ENCODE measurements around the gene C11orf71. TPM values are rescaled to one million over a fixed set of nuclear protein-coding genes. Genes with fewer than 3 reads are reported as not detected.

Gene C11orf71
- total RNA-seq, 1 experiment from 2014 or later, result 6.2 TPM

DNA sequence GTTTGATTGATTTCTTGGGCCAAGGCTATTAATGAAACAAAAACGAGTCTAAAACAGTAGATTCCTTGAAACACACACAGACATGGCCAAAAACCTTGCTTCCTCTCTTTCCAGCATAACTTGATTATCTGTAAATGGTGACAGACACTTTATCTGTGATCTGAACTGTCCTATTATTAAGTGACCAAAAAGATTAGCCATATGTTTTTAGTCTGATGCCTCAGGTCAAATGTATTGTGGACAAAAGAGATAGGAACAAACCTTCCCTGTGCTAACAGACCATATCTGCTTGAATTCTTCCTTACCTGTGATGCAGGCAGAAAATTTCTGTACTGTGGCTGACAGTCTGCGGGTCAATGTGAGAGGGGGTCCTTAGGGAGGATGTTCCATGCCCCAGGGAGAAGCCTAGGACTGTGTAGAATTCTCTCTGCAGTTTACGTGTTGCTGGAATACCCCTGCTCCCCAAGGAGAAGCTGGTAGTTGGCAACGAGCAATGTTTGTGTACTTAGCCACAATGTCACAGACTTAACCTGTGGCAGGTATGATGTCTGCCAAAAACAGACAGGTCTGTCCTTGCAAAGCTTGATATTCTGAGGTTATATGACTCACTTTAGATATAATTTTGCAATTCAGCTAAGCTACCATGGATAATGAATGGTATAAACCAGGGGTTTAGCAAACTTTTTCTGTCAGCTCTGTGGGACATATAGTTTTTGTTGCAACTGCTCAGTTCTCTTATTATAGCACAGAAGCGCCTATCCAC lies 31.2 kb downstream of the C11orf71 start:
- Histone ChIP-seq H3K9me3 (ENCODE audit: control insufficient read depth, insufficient read depth, low read depth, low read length) (no peaks in the 10 kb centered on the region), H3K27me3 (ENCODE audit: control insufficient read depth, insufficient read depth, low read length) (peaks cover 32% of the 10 kb centered on the region), H3K4me1 (ENCODE audit: control insufficient read depth, insufficient read depth, low read length) (no peaks in the 10 kb centered on the region), H3K4me3 (ENCODE audit: low read depth in 2 of 2, low read length in 2 of 2) (no peak overlapping the region), H3K27ac (ENCODE audit: low read length) (no peak overlapping the region), H3K36me3 (ENCODE audit: control insufficient read depth, insufficient read depth, low read length) (no peaks in the 10 kb centered on the region)
- ATAC-seq (no peak), DNase-seq (ENCODE audit: low read depth, low spot score) (no peak)
- ChIA-PET POLR2A (interaction anchor here (0.6 kb wide), 1 partner anchor 33 kb away, joined by 14 read pairs; no protein-coding TSS in a partner anchor), CTCF (no interaction called here)
- in situ Hi-C loops (cut with HindIII; ENCODE audit: low pct_unique_long_range_greater_than_20kb, low sequenced_read_pairs) (no loop called here), intact Hi-C loops (cut with micrococcal nuclease; ENCODE audit: unreplicated experiment) (no loop called here)
- no TSS peak for BruUV-seq (replicated peaks)
- TF ChIP-seq, protein P1, sequence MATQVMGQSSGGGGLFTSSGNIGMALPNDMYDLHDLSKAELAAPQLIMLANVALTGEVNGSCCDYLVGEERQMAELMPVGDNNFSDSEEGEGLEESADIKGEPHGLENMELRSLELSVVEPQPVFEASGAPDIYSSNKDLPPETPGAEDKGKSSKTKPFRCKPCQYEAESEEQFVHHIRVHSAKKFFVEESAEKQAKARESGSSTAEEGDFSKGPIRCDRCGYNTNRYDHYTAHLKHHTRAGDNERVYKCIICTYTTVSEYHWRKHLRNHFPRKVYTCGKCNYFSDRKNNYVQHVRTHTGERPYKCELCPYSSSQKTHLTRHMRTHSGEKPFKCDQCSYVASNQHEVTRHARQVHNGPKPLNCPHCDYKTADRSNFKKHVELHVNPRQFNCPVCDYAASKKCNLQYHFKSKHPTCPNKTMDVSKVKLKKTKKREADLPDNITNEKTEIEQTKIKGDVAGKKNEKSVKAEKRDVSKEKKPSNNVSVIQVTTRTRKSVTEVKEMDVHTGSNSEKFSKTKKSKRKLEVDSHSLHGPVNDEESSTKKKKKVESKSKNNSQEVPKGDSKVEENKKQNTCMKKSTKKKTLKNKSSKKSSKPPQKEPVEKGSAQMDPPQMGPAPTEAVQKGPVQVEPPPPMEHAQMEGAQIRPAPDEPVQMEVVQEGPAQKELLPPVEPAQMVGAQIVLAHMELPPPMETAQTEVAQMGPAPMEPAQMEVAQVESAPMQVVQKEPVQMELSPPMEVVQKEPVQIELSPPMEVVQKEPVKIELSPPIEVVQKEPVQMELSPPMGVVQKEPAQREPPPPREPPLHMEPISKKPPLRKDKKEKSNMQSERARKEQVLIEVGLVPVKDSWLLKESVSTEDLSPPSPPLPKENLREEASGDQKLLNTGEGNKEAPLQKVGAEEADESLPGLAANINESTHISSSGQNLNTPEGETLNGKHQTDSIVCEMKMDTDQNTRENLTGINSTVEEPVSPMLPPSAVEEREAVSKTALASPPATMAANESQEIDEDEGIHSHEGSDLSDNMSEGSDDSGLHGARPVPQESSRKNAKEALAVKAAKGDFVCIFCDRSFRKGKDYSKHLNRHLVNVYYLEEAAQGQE (IDR thresholded peaks at IDR 0.05; ENCODE audit: insufficient read depth in 1 of 2, low read depth in 2 of 2, low read length in 1 of 2), result no peak

DNA sequence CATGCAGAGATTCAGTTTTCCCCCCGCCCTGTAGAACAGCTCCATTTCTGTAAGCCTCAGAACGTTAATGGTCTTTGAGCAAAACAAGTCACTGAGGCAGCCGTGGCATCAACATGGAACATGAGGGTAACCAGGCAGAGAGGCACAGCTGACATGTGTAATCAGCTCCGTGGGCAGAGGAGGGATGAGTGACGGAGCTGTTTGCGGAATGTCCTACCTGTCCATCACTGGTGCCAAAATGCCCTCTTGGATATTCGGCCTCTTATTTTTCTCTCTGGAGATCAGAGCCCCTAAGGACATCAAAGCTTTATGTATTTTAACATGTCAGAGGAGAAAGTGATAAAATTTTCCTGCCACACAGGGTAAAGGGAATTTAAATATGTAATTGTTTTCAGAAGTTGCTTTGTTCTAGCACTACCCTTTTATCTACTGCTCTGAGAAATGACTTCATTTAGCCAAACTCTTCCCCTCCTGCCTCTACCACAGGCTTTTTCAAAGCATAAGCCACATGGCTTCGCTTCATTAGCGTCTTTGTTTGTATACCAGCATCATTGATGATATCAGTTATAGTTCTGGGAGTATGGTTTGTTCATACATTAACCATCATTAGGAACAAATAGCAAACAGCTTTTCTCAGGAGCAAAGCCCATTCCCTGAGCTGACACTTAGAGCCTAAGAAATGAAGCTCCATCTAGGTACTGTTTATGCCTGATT lies 32.9 kb downstream of the C11orf71 start:
- Histone ChIP-seq H3K4me3 (ENCODE audit: low read depth in 2 of 2, low read length in 2 of 2) (no peak overlapping the region), H3K27ac (ENCODE audit: low read length) (no peak overlapping the region), H3K36me3 (ENCODE audit: control insufficient read depth, insufficient read depth, low read length) (no peaks in the 10 kb centered on the region), H3K4me1 (ENCODE audit: control insufficient read depth, insufficient read depth, low read length) (no peaks in the 10 kb centered on the region), H3K9me3 (ENCODE audit: control insufficient read depth, insufficient read depth, low read depth, low read length) (no peaks in the 10 kb centered on the region), H3K27me3 (ENCODE audit: control insufficient read depth, insufficient read depth, low read length) (peaks cover 23% of the 10 kb centered on the region)
- TF ChIP-seq, protein P2, sequence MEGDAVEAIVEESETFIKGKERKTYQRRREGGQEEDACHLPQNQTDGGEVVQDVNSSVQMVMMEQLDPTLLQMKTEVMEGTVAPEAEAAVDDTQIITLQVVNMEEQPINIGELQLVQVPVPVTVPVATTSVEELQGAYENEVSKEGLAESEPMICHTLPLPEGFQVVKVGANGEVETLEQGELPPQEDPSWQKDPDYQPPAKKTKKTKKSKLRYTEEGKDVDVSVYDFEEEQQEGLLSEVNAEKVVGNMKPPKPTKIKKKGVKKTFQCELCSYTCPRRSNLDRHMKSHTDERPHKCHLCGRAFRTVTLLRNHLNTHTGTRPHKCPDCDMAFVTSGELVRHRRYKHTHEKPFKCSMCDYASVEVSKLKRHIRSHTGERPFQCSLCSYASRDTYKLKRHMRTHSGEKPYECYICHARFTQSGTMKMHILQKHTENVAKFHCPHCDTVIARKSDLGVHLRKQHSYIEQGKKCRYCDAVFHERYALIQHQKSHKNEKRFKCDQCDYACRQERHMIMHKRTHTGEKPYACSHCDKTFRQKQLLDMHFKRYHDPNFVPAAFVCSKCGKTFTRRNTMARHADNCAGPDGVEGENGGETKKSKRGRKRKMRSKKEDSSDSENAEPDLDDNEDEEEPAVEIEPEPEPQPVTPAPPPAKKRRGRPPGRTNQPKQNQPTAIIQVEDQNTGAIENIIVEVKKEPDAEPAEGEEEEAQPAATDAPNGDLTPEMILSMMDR (IDR thresholded peaks at IDR 0.05), result no peak
- no peak for TF ChIP-seq POLR2AphosphoS5 (IDR thresholded peaks at IDR 0.05; ENCODE audit: low read depth, low read length)
- in situ Hi-C loops (cut with HindIII; ENCODE audit: low pct_unique_long_range_greater_than_20kb, low sequenced_read_pairs), result no loop called here
- DNase-seq (ENCODE audit: low read depth, low spot score) (no peak), ATAC-seq (no peak)
- intact Hi-C loops (cut with micrococcal nuclease; ENCODE audit: unreplicated experiment), result no loop called here
- ChIA-PET CTCF (no interaction called here), POLR2A (no interaction called here)
- BruUV-seq (replicated peaks), result no TSS peak

DNA sequence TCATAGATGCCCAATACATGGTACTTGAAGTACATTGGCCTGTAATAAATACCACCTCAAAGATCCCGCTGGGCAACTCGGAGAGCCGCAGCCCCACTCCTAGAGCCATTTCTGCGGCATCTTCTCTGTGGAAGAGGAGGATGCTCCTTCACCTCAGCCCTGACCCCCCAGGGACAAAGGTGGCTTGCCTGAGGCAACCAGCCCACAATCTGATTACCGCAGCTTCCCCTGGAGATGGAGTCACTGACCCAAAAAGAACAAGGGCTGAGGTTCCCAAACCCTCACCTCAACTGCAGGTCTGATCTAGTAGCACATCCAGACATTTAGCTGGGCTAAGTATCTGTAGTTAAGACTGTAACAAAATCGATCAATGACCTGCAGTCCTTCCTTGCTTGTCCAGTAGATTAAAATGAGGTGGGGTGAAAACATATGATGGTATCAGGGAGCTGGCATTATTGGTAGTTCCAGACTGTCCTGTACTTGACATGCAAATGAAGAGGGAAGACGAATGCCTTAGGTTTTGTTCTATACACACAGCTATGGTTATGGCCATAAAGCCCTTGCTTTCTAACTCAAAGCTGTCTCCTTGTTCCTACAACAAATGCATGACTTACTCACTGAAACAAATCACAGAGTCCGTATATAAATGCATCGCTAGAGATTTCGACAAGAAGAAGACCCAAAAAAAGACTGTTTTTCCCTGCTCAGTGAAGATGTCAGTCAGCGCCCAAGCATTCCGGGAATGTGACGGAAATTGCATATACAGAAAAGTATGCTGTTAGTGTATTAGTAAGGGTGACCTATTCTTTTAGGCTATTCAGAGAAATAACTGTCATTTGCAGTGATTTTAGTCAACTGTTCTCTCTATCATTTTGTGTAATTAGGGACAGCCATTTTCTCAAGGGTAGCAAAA lies 33.7 kb downstream of the C11orf71 start:
- DNase-seq (ENCODE audit: low read depth, low spot score) (no peak), ATAC-seq (no peak)
- H3K27me3 ChIP-seq (ENCODE audit: control insufficient read depth, insufficient read depth, low read length), result peaks cover 23% of the 10 kb centered on the region
- TF ChIP-seq, protein P2 (IDR thresholded peaks at IDR 0.05), result no peak
- TF ChIP-seq TCF7L2 (IDR thresholded peaks at IDR 0.05; ENCODE audit: low read depth, low read length) (no peak), POLR2AphosphoS5 (IDR thresholded peaks at IDR 0.05; ENCODE audit: low read depth, low read length) (no peak), SIN3A (IDR thresholded peaks at IDR 0.05; ENCODE audit: borderline replicate concordance, insufficient read depth, low read depth, low read length) (no peak)
- TF ChIP-seq, protein P1 (IDR thresholded peaks at IDR 0.05; ENCODE audit: insufficient read depth in 1 of 2, low read depth in 2 of 2, low read length in 1 of 2), result no peak
- POLR2A ChIA-PET, result no interaction called here
- no peaks in the 10 kb centered on the region for H3K9me3 ChIP-seq (ENCODE audit: control insufficient read depth, insufficient read depth, low read depth, low read length)
- in situ Hi-C loops (cut with HindIII; ENCODE audit: low pct_unique_long_range_greater_than_20kb, low sequenced_read_pairs), result no loop called here
- CTCF ChIA-PET, result no interaction called here
- H3K36me3 ChIP-seq (ENCODE audit: control insufficient read depth, insufficient read depth, low read length), result no peaks in the 10 kb centered on the region
- BruUV-seq (replicated peaks), result no TSS peak
- H3K27ac ChIP-seq (ENCODE audit: low read length), result no peak overlapping the region
- no peaks in the 10 kb centered on the region for H3K4me1 ChIP-seq (ENCODE audit: control insufficient read depth, insufficient read depth, low read length)
- intact Hi-C loops (cut with micrococcal nuclease; ENCODE audit: unreplicated experiment), result no loop called here
- no peak overlapping the region for H3K4me3 ChIP-seq (ENCODE audit: low read depth in 2 of 2, low read length in 2 of 2)

All from Panc1 (cell line).